ENCODE measurements around the gene FRMD3.
A peak's percentile ranks its signal among the peaks of the same experiment; 100 is the strongest.
"Not testable (repeated sequence)": the region's sequence is repeated elsewhere in the genome, so short reads cannot be mapped to it uniquely, and the experiment has no call there.

FRMD3 gene

DNA sequence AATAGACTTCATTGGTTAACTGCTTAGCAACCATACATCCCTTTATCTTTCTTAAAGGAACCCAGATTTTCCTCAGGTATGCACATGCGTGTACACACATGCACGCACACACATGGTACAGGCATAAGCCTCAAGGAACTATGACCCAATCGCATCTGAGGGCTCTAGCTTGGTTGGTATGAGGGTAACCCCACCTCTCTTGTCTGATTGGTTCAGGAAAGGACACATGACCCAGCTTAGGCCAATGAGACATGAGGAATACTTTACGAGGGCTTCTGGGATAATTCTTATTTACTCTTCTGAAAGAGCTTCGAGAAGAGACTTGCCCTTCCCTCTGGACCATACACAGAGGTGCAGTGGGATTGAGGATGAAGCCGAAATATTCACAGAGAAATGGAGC, 141.9 kb downstream of the FRMD3 start:
- DNase-seq, result no peak

DNA sequence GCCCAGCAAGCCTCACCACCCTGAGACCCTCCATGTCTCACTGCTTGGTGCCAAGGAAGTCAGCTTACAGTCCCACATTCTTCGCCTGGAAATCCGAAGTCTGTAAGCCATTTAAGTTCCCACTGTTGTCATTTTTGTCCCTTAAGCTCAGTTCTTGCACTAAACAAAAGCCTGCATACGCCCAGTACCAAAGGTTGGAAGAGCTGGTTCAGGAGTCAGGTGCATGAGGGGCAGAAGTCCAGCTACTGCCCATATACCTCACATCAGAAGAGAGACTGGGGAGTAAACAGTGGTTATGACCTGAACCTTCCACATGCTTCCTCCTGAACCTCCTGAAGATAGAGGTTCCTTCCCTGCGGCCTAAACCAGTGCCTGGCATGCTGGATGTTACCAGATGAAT, 146.0 kb downstream of the FRMD3 start:
- no peak for DNase-seq

DNA sequence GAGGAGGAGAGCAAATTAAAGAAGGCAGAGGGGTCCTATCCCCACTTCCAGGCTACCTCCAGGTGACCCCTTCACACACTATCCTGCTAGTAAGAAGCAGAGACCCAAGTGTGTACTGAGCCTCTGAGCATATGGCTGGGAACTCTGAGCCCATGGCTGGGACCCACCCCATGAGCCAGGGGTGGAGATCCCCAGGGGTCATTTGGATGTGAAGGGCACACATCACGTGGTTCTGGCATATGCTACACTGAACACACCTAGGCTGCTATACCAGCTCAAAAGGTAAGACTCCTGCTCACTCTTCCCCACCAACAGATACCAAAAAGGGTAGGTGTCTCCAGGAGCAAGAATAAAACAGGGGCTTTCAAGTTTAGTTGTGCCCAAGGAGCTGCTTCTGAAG, 149.9 kb downstream of the FRMD3 start:
- DNase-seq, result no peak

DNA sequence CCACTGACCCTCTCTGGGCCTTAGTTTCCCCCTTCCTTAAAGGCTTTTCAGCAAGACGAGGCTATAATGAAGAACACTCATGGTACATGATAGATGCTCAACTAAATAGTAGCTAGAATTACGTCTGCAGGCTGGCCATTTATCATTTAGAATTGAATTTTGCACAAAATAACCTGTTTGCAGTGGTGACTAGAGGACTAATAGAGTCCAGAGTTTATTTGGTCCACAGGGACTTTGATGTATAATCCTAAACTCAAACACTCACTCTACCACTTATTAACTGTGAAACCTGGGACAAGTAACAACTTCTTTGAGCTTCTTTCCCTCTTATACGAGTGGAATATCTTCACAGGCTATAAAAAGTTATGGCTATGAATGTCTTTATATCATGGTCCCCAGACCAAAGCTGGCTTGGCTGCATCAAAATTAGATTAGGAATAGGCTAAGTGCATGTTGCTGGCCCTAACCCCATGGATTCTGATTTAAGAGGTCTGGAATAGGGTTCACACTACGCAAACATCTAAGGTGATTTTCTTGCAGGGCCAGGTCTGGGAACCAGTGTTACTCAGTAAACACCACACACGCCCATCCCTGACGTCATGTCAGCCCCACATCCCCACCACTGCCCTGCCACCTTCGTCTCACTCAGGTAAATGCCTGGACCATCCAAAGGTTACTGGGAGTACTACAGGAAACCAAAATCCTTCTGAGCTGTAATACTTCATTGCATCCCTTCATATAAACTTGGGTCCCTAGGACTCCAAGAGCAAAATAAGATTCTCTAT, 150.6 kb downstream of the FRMD3 start:
- DNase-seq, result no peak

DNA sequence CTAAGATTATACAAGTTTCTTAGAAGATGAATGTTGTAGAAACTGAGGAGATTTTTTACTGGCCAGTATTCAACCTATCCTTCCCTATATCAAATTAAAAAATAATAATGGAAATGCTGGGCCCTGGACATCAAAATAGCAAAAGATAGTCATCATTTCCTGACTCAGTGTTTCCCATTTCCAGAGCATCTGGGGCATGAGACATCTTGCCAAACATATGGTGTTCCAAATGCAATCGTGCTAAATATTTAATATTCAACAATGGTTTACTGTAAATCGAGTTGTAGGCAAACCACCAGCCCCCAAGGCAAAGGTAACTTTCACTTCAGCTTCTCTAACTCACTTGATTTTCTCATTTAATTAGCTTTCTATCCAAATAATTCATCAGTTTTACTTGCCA, 152.9 kb downstream of the FRMD3 start:
- no peak for DNase-seq

DNA sequence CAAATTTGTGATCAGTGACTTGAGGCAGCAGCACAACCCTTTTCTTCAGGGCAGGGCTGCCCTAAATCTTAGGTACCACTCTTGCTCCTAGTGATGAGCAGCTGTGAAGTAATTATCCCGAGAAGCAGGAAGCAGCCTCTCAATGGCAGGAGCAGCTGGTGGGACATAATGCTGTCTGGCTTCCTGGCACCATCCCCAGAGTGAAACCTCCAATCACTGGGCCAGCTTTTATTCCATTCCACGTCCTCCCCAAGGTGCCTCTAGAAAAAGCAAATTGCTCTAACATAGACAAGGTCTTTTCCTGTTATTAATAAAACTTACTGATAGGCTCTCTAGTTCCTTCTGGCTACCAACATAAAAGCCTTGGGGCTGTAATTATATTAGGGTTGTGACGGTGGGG, 154.0 kb downstream of the FRMD3 start:
- no peak for DNase-seq

DNA sequence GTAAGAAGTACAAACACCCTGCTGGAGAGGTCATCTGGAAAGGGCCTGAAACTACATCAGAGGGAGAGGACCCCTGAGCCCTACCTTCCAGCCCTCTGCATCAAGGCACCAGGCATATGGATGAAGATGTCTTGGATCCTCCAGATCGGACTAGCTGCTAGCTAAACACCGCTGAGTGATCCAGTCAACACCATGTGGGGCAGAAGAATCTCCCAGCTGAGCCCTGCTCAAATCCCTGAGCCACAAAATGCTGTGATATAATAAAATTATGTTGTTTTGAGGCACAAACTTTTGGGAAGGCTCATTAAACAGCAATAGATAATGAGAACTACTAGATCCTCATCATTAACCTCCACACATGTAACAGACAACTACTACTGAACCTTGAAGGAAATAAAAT, 155.2 kb downstream of the FRMD3 start:
- no peak for DNase-seq

DNA sequence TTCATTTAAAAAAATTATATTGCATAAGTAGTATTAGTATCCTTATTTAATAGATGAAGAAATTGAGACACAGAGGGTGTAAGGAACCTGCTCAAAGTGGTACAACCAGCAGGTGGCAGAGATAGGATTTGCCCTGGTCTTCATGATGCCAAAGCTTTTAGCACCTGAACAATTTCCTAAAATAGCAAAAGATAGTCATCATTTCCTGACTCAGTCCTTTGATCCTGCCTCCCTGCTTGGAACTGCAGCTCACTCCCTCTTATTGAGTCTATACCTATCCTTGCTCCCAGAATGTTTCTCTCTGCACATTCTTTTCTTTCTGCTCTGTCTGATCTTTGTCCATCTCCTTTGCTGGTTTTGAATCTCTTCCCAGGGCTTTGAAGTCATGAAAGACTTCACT, 155.8 kb downstream of the FRMD3 start:
- DNase-seq, result no peak

DNA sequence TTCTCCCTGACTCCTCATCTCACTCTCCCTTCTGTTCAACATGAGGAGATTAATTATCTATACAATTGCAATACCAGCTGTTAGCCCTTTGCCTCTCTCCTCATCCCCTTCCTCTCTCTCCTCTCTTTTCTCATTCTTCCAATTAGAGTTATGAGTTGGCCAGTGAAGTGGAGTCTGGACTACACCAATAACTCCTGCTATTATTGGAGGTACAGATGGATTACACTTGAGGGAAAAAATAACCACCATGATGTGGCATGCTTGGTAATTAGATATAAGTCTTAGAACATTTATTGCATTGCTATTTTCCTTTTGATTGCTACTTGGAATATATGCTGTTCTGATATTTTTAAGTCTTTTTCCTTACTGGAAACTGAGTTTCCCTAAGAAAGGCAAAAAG, 159.2 kb downstream of the FRMD3 start:
- no peak for DNase-seq

DNA sequence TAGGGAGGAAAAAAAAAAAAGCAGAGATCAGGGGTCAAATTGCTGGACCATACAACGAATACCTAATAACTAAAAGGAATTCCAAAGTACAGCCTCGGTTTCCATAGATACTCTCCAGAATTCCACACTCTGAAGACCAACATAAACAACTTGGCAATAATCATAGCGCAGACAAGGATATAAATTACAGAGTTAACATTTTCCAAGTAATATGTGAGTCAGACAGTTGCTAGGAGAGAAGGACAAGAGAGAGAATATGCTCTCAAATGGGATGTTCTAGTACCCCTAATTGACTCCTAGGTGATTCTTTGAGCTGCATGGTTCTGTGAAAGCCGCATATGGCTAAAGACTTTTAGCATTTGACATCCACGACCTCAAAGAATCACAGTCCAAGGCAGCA, 165.2 kb downstream of the FRMD3 start:
- no peak for DNase-seq

DNA sequence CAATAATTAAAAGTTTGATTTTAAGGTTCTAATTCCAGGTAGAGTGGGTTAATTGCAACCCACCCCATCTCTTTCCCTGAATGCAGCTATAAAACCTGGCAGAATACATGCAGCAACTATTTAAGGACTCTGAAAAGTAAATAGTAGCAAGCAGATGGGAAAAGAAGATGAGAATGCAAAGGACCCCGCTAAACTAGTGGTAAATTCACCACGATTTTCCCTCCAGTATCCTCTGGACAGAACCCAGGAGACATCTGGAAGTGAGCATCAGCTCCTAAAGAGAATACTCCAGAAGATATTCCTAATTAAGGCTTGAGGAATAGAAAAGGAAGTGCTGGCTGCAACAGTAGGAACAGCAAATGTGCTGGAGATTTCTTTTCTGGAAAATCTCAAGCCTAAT, 170.9 kb downstream of the FRMD3 start:
- DNase-seq, result no peak

DNA sequence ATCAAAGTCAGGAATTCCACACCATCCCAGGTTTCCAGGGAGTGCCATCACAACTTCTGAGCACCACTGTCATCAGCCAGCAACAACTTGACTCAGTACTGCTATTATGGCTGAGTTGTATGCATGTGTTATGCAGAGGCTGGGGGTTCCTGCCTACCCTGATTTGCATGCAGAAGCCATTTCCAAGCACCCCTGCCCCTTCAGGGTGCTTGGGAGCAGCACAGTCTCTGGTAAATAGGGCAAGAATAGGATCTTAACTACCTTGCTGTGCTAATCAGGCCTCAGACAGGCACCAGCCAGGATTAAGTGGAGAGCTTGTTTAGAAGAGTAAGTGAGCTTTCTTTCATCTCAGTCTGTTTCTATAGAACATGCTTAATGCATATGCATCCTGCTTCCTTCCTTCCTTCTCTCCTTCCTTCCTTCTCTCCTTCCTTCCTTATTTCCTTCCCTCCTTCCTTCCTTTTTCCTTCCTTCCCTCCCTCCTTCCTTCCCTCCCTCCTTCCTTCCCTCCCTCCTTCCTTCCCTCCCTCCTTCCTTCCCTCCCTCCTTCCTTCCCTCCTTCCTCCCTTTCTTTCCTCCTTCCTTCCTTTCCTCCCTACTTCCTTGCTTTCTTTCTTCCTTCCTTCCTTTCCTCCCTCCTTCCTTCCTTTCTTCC, 175.7 kb downstream of the FRMD3 start:
- DNase-seq, result no peak

DNA sequence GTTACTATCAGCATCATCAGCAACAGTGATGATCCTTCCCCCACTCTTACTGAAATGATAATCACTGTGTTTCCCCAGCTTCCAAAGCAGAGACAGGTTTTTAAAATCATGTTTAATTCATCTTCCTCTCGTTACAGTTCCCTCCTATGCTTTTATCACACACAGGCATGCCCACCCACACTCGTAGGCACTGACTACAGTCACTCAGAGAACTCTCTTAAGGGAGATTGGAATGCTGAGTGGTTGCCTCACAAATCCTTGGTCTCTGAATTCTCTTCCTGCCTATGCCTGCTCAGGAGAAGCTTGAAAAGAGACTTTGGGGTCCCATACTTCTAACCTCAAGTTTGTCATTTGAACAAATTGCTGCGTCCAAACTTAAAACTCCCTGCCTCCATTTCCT, 179.2 kb downstream of the FRMD3 start:
- peak in 2 of 51 donors; percentile 6 to 30 for DNase-seq

DNA sequence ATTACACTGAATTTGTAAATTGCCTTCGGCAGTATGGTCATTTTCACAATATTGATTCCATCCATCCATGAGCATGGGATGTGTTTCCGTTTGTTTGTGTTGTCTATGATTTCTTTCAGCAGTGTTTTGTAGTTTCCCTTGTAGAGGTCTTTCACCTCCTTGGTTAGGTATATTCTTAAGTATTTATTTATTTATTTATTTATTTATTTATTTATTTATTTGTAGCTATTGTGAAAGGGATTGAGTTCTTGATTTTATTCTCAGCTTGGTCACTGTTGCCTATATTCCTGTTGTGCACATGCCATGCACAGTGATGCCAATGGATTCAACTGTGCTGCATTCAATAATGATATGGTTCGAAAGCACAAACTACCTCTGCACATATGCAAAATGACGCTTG, 179.7 kb downstream of the FRMD3 start:
- DNase-seq, result not testable (repeated sequence)

DNA sequence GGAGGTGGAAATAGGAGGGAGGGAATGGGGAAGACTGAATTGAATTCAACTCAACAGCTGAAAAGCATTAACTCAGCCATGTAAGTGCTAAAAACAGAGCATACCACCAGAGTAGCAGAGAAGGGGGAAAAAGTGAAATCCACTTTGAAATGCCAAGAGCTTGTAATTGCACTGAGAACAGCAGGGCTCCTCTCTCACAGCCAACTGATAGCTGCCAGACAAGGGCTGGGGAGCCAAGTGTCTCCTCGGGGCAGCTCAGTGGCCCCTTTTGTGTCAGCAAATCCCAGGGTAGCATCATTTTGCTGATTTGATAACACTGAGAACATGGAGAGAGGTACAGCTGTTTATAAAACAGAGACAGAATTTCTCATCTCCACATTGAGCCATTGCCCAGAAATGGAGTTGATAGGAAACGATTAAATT, 182.5 kb downstream of the FRMD3 start:
- no peak for DNase-seq

DNA sequence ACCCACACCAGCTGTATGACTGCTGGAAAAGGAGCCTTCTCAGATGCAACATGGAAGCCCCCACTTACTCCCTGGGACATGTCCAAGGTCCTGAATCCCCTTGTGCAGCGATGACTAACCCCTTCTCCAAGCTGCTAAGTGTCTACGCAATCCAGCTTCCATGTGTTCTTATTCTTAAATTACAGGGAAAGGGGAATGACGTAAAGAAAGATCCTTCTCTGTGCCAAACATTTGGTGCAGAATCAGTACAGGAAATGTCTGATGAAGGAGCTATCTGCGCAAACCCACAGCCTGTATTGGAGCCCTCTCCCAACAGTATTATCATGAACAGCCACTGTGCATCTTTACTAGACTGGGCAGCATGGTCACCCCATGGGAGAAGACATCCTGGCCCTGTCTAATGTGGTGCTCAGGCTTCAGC, 183.2 kb downstream of the FRMD3 start:
- no peak for DNase-seq

DNA sequence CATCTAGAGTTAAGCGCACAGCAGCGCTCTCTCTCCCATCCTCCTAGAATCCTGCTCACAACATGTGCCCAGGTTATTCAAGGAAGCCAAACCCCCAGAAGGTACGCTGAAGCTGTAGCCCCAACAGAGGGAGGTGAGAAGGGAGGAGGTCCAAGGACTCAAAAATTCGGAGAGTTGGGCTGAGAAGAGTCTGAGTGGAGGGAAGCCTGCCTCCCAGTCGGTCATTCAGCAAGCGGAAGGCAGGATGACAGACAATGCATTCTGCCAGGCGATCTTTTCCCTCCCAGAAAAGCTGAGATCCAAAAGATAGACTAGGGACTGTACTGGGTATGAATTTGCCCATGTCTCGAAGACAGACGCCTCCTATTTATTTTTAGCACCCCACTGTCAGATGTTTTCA, 189.2 kb downstream of the FRMD3 start:
- no peak for DNase-seq

DNA sequence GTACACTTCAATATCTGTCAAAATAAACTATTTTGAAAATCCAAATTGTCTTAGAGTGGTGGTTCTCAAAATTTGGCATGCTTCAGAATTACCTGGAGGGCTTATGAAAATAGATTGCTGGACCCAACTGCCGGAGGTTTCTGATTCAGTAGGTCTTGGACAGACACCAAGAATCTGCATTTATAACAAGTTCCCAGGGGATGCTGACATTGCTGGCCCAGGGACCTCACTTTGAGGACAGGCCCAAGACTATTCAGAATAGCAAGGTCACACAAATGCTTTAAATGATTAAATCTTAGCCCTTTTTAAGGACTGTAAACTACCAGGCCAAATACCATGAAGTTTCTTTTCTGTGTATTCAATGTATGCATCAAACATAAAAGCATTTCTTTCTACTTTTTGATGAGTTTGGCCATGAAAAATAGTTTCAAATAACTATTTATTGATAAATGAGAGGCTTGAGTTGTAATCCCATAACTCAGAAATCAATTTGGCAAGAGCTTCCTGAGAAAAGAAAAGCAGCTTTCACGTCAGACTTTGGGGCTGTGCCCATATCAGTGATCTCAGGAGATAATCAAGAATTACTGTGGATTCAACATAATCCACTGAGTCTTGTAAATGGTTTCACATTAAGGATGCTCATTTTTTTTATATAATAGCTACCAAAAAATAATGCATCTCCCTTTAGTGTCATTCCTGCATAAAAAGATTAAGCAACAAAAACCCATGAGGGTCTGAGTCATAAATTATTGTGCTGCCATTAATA, 191.4 kb downstream of the FRMD3 start:
- DNase-seq, result no peak

DNA sequence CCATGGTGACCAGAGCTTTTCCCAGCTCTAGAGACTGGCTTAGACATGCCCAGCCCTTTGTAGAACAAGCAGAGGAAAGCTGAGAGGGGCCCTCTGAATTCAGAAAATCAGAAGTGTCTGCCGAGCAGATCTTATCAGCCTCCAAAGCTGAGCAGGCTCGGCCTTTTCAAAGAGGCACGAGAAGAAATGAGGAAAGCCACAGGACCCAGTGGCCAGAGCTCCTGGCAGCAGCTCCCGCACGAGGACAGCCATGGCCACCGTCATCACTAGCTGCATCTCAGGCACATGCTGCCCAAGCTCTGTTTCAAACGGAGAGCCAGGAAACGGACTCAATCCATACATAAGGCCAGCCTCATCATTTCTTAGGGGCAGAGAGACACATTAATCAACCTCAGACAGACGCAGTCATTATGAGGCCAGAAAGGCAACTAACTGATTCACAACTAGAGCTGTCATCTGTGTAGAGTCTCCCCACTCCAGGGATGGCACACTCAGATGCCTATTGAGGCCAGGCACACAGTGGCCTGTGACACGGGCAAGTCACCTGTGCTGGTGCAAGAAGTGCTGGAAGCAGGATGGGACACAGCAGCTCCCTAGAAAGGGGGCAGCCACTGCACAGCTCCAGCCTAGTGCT, 194.7 kb downstream of the FRMD3 start:
- no peak for DNase-seq

DNA sequence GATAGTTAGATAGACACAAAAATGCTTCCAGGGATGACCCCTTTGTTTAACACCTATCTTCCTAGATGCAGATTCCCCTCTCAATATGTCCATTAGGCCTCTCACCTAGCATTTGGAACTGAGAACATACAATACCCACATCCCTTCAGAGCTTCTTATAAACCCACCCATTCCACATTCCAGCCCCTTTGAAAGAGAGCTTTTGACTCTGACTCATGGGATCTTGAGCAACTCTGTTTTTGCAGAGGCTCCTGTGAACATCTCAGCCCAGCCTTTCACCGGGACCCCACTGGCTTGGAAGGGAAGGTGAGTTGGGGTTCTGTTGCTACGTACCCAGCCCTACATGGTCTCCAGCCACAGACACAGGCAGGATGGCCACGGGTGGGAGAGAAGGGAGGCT, 195.5 kb downstream of the FRMD3 start:
- no peak for DNase-seq

DNA sequence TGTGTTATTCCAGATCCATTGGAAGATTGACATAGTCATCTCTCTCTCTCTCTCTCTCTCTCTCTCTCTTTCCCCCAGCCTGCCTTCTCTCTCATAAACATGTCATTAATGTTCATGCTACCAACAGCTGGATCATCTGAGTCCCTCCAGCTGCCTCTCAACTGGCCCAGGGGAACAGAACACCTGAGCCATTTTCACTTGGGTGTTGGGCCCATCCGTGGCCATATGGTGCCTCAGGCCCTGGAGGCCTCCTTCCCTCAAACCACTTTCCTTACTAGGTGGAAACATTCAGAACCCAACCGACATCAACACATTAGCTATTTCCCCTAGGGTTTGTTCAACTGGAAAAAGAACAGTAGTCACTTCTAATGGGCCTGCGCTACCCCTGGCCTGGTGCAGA, 196.2 kb downstream of the FRMD3 start:
- DNase-seq, result no peak

DNA sequence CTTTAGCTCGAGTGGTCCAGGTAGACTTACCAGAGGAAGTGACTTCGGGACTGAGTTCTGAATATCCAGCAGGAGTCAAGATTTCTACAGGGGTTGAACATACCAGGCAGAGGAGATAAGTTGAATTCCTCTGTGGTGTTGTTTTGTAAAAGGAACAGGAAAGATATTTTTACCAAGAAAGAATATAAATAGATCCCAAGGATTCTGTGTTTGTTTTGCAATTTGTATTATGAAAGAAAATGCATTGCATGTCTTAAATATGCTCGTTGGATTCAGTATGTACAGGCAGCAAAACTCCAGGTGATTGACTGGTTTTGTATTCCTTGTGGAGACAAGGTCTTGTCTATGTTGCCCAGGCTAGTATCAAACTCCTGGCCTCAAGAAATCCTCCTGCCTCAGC, 197.8 kb downstream of the FRMD3 start:
- DNase-seq, result no peak
